ENCODE results near the gene PROM2.
"Not testable (repeated sequence)": the region's sequence is repeated elsewhere in the genome, so short reads cannot be mapped to it uniquely, and the experiment has no call there.

Gene PROM2

DNA sequence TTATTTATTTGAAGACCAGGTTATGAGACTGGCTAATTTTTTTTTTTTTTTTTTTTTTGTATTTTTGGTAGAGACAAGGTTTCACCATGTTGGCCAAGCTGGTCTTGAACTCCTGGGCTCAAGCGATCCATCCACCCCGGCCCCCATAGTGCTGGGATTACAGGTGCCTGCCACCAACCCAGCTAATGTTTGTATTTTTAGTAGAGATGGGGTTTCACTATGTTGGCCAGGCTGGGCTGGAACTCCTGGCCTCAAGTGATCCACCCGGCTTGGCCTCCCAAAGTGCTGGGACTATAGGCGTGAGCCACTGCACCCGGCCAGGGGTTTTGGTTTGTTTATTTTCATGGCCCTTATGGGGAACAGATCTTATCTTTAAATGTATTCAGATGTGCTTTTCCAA lies 4.5 kb upstream of the PROM2 start:
- not testable (repeated sequence) for DNase-seq

DNA sequence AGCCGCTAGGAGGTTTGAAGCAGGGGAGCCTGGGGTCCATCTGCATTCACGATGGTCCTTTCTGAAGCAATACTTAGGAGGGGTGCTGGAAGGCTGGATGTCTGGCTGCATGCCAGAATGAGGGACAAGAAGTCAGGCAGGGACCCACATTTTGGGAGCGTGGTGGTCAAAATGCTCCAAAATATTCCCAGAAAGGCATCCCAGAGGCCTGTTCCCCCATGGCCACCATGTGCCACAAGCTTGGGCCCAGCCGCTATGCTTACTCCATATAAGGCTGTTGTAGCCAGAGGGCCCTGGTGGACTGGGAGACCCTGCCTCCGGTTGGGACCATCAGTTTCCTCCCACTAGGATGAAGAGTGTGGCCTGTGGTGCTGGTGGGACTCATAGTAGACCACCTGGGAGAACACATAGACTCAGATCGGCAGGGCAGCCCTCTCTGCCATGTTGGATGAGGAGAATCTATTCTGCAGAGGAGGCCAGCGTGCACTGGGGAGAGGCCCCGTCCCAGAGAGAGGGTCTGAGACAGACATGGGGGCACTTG lies 3.6 kb upstream of the PROM2 start:
- DNase-seq, result no peak

DNA sequence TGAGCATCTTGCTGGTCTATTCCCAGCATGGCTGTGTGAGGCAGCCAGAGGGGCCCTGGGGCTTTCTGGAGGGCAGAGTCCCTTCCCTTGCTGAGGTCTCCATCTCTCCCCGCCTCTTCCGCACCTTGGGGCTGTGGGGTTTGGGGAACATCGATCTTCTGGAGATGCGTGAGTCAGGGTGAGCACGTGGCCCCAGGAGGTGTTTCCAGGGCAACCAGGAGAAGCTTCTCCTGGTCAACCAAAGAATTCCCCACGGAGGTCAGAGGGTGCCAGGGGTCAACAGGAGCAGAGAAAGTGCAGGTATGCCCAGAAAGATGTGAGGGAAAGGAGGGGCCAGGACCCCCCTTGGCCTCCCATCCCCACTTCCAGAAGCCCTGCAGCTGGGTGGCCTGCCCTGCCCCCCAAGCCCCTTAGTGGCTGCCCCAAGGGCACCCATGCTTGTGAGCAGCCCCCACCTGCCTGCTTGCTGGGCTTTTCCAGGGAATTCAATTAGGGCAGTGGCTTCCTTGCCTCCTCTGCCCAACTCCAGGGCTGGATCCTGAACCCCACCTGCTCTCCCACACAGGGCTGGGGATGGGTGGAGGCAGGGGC lies 2.8 kb upstream of the PROM2 start:
- no peak for DNase-seq

DNA sequence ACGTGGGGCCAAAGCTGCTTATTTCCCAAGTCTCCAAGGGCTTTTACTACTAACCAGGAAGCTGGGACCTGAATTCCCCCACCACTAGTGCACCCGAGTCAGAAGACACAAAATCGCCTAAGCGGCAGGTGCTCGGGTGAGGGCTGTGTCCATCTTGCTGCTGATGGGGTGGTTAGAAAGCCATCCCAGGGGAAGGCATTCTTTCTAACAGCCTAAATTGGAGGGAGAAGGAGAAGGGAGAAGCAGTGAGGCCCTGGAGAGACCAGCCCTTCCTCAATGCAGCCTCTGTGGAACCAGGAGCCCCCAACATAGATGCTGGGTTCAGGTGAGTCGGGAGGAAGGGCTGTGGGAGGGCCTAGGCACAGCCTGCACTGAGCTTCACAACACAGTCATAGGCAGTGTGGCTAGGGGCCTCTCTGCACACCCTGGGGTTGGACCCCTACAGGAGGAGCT lies 1.9 kb upstream of the PROM2 start:
- DNase-seq, result no peak

DNA sequence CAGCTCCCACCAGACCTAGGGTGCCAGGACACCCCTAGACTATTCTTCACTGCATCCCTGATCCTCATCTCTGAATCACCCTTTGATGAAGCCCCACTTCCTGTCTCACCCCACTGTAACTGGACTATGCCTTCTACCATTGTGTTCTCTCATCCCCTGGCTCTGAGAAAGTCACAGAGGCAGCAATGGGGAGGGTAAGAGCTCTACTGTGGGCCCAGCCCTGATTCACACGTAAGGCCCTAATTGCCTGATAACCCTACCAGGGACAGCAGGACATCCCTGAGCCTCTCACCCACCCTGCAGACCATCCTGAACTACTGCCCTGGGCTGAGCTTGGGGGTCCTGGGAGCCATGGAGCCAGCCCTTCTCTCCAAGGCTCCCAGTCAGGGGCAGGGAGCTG lies 1.5 kb upstream of the PROM2 start:
- DNase-seq, result no peak

DNA sequence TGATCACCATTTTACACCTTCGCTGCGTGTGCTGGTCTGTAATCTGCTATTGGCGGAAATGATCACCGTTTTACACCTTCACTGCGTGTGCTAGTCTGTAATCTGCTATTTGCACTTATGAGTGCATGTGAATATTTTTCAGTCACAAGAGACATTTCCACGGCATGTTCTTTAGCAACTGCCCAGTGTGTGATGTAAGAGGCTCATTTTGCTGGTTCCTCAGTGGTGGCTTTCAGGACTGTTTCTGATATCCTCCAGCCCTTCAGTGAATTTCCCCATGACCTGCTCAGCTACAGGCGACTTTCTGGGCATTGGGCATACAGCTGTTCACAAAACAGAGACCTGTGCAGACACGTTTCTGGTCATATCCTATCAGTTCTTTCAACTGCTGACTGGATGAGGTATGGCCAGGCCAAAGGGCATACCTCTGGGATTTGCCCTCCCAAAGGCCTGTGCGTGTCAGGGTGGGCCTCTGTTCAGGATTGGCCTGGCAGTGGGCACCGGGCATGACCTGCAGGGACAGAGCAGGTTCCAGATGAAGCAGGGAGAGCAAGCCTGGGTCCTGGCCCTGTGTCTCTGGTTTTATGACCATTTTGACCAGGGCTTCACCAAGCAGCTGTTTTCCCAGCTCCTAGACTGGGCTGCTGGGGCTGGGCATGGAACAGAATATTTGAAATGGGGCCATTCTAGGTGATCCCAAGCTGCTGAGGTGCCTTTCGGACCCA lies 521 bp upstream of the PROM2 start:
- DNase-seq, result no peak

DNA sequence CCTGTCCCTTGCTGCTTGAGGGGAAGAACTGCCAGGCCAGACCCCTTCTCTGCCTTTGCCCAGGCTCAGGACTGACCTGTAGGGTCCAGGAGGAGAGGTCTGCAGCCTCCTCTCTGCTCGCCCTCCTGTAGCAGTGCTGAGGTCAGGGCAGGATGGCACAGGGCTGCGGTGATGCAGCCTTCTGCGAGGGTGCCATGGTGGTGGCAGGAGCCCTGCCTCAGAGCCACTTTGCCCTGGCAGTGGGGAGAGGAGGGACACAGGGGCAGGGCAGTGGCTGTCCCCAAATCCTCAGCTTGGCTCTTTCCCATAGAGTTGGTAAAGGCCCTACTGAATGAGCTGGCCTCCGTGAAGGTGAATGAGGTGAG lies 884 bp downstream of the PROM2 start:
- DNase-seq, result no peak

DNA sequence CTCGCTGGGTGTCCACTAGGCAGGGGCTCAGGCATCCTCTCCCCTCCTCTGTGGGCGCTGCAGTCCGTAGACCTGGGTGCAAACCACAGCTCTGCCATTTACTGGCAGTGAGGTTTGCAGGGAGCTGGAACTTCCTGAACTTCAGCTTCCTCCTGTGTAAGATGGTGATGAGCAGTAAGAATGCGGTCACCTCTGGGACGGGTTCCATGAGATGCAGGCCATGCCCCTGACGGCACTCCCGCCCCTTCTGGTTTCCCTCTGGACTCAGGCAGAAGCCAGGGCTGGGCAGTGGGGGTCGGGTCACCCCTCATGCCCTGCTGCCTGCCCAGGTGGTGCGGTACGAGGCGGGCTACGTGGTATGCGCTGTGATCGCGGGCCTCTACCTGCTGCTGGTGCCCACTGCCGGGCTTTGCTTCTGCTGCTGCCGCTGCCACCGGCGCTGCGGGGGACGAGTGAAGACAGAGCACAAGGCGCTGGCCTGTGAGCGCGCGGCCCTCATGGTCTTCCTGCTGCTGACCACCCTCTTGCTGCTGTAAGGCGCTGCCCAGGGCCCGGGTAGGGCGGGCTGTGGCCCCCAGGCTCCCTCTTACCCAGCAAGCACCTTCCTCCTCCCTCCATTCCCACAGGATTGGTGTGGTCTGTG lies 1.5 kb downstream of the PROM2 start:
- no peak for DNase-seq

DNA sequence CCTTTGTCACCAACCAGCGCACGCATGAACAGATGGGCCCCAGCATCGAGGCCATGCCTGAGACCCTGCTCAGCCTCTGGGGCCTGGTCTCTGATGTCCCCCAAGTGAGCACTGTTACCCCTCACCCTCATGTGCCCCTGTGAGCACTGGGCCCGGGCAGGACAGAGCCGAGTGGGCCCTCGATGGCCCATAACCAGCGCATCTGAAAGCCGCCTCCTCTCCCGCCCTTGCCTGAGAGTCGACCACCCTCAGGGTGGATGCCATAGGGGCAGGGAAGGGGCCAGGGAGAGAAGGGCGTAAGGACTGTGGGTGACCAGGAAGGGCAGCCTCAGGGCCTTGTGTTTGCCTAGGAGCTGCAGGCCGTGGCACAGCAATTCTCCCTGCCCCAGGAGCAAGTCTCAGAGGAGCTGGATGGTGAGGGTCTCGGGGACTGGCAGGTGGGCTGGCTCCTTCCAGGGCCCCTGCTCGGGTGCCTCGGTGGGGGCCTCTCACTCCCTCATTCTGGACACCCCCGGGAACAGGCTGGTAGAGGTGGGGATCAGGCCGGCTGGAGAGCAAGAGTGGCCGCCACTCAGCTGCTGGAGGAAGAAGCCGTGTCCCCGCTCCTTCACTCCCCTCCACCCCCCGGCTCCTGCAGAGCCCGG lies 2.1 kb downstream of the PROM2 start:
- DNase-seq, result no peak

DNA sequence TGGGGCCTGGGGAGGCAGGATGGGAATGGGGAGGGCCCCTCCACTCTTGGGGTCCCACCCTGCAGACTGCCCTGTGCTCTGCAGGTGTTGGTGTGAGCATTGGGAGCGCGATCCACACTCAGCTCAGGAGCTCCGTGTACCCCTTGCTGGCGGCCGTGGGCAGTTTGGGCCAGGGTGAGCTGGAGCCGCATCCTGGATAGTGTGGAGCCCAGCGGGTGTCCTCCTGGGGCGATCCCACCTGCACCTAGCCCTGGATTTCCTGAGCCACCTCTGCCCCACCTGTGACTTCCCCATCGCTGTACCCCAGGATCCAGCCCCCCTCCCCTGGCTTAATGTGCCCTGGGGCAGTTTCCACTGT lies 2.6 kb downstream of the PROM2 start:
- DNase-seq, result no peak

DNA sequence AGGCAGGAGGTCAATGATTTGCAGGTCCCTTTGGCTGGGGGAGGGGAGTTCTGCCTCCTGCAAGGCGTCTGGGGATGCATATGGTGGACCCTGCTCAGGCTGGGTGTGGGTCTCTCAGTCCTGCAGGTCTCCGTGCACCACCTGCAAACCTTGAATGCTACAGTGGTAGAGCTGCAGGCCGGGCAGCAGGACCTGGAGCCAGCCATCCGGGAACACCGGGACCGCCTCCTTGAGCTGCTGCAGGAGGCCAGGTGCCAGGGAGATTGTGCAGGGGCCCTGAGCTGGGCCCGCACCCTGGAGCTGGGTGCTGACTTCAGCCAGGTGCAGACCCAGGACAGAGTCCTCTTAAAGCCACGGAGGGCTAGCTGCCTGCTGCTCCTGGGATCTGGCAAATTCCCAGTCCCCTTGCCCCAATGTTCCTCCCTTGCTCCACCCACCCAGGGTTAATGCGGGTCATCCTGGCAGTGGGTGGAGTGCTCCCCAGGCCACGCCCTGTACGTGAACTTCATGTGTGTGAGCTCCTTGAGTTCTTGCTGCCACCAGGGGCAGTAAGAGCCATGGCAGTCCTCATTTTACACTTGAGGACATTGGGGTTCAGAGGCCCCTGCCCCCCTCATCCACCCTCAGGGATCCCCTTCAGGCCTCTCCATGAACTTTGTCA lies 3.1 kb downstream of the PROM2 start:
- DNase-seq, result no peak

DNA sequence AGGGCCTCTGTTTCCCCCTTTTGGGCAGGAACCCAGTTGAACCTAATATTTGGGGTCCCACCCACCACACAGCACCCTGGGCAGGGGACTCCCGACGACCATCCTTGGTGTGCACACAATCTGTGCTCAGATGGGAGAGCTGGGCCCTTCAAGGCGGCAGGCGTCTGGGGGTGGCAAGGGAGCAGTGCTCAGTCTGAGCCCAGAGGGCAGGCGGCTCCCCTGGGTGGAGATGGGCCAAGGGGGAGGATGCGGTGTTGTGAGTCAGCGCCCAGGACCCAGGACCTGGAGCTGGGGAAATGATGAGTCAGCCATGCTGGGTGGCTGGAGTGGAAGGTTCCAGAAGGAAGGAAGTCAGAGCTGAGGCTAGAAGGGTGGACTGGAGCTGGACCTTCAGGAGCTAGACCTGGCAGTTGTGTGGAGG lies 3.8 kb downstream of the PROM2 start:
- no peak for DNase-seq

DNA sequence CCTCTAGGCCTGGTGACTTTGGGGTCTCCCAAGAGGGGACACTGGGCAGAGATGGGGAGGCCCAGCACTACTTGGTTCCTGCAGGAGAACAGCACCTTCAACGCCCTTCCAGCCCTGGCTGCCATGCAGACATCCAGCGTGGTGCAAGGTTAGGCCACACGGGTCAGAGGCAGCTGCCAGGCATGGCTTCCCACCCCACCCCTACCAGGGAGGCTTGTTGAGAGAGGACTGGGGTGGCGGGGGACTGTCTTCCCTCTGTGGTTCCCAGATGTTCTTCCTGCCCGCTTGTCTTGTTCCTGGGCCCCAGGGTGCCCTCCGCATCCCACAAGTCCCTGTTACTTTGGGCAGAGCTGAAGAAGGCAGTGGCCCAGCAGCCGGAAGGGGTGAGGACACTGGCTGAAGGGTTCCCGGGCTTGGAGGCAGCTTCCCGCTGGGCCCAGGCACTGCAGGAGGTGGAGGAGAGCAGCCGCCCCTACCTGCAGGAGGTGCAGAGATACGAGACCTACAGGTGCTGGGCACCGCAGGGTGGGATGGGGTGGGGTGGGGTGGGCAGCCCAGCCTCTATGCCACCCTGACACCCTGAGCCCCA lies 4.5 kb downstream of the PROM2 start:
- no peak for DNase-seq

DNA sequence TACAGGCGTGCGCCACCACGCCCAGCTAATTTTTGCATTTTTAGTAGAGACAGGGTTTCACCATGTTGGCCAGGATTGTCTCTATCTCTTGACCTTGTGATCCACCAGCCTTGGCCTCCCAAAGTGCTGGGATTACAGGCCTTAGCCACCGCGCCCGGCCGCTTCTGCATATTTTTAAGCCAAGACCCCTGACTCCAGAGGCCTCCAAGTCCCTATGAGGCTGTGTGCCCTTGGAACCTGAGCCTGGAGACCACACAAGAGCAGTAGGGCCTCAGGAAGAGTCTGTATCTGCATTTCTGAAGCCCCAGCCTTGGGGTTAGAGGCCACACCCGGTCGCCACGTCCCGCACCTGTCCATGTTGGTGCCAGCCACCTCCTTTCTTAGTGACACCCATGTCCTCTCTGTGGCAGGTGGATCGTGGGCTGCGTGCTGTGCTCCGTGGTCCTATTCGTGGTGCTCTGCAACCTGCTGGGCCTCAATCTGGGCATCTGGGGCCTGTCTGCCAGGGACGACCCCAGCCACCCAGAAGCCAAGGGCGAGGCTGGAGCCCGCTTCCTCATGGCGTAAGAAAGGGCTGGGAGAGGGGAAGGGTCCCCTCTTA lies 5.3 kb downstream of the PROM2 start:
- no peak for DNase-seq

DNA sequence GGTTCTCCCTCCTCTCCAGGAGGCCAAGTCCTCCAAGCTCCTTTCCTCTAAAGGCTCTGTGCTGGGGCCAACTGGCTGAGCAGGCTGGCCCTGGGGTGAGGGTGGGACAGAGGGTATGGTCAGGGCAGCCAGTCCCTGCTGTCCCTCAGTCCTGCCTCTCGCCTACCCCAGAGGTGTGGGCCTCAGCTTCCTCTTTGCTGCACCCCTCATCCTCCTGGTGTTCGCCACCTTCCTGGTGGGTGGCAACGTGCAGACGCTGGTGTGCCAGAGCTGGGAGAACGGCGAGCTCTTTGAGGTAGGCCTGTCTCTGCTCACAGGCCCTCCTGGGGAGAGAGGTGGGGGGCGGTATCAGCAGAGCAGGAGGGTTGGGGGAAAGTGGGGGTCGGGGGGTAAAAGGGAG lies 6.8 kb downstream of the PROM2 start:
- DNase-seq, result no peak

DNA sequence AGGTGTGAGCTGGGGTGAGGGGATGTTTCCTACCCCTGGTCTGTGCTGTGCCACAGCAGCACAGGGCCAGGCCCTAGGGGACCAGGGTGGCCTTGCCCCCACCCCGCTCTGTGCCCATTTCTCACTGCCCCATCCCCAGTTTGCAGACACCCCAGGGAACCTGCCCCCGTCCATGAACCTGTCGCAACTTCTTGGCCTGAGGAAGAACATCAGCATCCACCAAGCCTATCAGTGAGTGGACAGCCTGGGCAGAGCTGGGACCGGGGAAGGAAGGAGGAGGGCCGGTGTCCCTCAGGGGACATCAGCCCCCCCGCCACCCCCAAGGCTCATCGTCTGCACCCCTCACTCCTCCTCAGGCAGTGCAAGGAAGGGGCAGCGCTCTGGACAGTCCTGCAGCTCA lies 7.5 kb downstream of the PROM2 start:
- DNase-seq, result no peak

DNA sequence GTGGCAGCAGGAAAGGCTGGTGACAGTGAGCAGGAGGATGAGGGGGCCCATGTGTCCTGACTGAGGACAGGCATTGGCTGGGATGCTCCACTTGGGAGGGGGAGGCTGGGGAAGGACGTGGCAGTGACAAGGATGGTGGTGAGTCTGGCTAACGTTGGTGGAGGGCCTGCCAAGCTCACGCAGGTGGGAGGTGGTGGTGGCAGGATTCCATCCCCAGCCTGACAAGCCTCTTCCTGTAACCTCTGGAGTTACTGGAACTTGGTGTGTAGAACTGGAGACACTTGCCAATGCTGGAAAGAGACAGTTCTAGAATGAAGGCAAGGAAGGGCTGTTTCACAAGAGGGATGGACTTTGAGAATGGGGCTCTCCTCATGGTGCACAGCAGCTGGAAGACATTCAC lies 8.2 kb downstream of the PROM2 start:
- no peak for DNase-seq

DNA sequence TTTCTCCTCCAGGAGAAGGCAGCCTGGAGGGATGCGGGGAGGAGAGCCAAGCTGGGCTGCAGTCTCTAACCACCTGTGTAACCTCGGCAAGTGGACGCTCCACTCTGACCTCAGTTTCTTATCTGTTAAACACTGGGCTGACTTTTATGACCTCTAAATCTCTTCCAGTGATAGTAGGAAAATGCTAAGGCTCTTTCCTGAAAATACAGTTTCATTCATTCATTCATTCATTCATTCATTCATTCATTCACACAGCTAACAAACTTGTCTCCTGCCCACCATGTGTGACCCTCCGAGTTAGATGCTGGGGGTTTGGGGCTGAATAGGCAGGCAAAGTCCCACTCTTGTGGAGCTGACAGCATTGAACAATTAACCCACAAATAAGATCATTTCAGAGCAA lies 9.3 kb downstream of the PROM2 start:
- DNase-seq, result no peak

DNA sequence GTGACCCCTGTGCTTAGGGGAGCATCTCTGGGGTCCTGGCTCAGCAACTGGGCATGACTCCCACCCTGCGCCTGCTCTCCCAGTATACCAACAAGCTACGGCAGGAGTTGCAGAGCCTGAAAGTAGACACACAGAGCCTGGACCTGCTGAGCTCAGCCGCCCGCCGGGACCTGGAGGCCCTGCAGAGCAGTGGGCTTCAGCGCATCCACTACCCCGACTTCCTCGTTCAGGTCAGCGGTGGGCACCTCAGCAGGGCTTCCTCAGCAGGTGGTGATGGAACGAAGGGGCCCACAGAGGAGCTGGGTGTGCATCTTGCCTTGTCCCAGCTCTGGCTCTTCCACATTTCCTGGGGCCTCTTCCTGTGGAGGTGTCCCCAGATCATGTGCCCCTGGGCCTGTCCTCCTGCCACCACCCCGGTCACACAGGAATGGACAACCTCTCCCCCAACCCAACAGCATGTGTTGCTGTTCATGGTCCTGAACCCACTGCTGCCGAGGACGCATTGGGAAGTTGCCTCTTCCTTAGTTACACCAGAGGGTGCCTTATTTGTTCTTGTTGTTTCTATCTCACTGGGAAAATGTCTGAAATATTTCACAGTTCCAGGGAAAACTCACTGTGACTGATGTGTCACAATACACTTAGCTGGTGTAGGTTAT lies 10.8 kb downstream of the PROM2 start:
- DNase-seq, result no peak

DNA sequence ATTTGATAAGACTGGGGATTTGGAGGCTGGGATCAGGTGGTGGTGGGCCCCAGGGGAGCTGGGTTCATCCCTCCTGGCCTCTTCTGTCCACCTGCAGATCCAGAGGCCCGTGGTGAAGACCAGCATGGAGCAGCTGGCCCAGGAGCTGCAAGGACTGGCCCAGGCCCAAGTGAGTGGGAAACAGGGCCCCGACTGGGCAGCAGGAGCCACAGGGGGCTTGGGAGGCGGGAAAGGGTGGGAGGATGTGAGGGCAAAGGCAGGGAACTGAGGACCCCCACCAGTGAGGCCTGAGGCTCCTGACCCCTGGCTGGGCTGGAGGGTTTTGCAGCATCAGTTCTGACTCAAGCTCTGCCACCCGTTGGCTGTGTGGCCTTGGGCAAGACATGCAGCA lies 11.3 kb downstream of the PROM2 start:
- no peak for DNase-seq

DNA sequence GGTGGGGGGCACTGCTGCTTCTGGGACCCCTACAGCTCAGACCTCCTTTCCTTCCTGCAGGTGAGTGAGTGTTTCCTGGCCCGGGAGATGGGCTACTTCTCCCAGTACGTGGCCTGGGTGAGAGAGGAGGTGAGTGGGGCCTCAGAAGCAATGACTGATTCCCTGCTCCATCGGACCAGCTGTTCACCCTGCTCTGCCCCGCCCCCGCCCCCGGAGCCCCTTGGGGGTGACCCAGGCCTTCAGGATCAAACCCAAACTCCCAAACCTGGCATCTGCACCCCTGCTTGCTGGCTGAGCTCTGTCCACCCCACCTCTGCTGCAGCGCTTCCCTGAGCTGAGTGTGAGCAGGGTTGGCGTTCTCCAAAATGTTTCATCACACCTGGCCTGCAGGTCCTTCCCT lies 13.1 kb downstream of the PROM2 start:
- DNase-seq, result no peak

DNA sequence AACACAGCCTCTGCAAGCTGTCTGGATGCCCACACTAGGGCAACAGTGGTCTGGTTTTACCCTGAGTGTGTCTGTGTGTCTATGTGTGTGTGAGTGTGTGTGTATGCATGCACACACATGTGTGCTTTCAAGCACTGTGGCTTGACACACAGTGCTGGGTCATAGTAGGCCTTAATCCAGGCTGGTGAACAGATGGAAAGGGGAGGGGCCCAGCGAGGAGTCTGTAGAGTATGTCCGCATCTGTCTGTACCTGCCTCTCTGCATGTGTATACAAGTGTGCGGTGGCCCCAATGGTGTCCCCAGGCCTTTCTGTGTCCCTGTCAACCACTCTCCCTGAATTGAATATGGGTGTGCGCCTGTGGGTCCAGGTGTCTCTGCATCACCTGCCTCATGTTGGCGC lies 13.6 kb downstream of the PROM2 start:
- no peak for DNase-seq
